Activated CD4-positive, CD25-positive, alpha-beta regulatory T cell (primary cell): ENCODE data around the gene RGP1.
A peak's percentile ranks its signal among the peaks of the same experiment; 100 is the strongest.

Experiments used
- DNase-seq, 4 experiments: peaks; one replicate each; lab custom pipeline; 2025; lab: John Stamatoyannopoulos, UW

The RGP1 gene, protein sequence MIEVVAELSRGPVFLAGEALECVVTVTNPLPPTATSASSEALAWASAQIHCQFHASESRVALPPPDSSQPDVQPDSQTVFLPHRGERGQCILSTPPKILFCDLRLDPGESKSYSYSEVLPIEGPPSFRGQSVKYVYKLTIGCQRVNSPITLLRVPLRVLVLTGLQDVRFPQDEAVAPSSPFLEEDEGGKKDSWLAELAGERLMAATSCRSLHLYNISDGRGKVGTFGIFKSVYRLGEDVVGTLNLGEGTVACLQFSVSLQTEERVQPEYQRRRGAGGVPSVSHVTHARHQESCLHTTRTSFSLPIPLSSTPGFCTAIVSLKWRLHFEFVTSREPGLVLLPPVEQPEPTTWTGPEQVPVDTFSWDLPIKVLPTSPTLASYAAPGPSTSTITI

DNA sequence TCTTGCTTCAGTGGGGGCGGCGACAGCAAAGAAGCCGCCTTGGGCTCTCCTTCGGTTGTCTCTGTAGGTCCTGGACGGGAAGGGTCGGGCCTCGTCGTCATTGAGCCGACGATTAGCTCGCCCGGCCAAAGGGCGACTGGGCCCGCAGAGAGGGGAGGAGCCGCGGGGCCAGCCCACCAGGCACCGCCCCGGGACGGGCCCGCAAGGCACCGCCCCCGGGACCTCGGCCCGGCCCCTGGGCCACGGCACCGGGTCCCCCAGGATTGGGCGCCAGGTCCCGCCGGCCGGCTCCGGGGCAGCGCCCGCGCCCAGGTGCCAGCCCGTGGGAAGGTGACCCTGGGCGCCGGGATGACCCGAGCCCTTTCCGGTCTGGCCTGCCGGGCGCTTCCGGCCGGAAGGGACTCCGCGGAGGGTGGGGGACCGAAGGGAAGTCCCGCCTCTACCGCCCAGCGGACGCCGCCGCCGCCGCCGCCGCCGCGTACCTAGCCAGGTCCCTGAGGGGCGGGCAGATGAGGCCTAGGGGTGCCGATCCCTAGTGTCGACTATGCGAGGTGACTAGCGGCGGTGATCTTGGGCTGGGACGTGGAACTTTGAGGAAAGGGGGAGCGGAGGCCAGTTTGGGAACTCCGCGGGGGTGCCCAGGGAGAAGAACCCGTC is at the start of gene RGP1, which contains the start of gene GBA2:
TSS of gene RGP1 (plus strand) at position 430 of the 657 bp plus-strand sequence. CDS start 469 bp downstream, outside the sequence.
TSS of gene GBA2 (minus strand) at position 371 of the 657 bp plus-strand sequence. CDS start 524 bp downstream, outside the sequence.
- DNase-seq = peak; percentile 38 to 56 (median 46)

- DNase-seq = no peak
These were observed 49.1 kb upstream of the RGP1 start for GRCh38 chr9:35700031-35700430.

GRCh38 chr9:35700942-35701341 is 48.1 kb upstream of the RGP1 start:
- DNase-seq = no peak

GRCh38 chr9:35702696-35703095 is 46.4 kb upstream of the RGP1 start:
- DNase-seq = no peak

DNA sequence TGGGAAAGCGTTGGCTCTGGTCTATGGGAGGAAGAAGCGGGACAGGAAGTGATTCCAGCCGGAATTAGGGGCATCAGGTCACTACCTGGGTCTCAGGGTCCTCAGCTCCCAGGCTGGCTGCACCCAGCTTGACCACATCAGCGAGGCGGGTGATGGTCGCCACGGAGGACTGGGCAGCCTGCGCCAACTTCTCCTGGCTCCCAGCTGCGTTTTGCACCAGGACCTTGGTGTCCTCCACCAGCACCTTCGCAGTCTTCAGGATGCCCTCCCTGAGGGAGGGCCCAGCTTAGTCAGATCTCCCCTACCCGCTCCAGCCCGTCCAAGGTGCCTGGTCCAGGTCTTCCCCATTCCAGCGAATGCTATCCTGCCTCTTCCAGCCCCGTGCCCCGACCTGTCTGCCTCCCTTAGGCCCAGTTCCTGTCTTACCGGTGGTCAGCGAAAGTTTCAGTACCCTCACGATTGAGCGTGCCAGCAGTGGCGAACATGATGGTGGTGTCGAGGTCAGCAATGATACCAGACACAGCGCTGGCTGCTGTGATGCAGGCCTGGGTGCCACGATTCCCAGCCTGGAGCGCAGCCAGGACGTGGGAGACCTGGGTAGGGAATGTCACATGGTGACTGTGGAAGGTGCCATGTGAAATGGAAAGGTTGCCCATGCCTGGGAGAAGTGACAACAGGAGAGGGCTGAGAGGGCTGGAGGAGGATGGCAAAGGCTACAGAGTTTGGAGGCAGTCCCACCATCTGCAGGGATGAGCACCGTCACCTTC is 45.0 kb upstream of the RGP1 start:
- no peak for DNase-seq

DNA sequence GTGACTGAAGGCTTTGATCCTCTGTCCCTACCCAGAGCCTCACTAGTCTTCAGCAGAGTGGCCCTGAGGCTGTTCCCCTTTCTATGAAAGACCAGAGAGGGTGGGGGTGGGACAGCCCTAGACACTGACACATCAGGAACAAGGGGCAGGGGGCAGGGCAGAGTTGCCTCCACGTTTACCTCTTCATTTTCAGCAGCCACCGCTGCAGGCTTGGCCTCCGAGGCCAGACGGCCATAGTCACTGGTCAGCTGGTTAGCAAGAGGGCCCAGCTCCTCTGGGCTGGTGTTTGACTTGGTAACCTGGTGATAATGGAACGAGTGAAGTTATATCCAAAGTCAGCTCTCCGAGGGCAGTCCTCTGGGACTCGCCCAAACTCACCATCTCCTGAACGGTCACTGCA is 43.7 kb upstream of the RGP1 start:
- no peak for DNase-seq

- no peak for DNase-seq
These were observed 43.2 kb upstream of the RGP1 start for GRCh38 chr9:35705836-35706430.

DNA sequence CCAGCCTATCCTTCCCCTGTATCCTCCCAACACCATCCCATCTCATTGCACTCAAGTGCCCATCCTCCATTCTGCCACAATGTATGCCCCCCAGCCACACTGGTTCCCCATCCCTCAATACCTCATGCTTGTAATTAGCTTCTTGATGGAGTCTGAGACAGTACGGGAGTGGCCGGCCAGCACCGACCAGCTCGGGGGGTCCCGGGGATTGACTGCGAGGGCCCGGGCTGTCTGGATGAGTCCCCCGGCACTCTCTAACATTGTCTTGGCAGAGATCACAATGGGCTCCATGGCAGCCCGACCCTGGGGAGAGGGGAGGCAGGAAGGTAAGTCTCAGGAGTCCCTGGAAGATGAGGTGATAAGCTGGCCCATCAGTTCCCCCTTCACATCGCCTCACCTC is 42.1 kb upstream of the RGP1 start:
- no peak for DNase-seq

GRCh38 chr9:35708146-35708545 is 40.9 kb upstream of the RGP1 start:
- DNase-seq = no peak

GRCh38 chr9:35710818-35711500 is 38.1 kb upstream of the RGP1 start:
- no peak for DNase-seq

- DNase-seq = no peak
These were observed 37.3 kb upstream of the RGP1 start for GRCh38 chr9:35711501-35712428.

GRCh38 chr9:35712762-35713400 is 36.2 kb upstream of the RGP1 start:
- no peak for DNase-seq

DNA sequence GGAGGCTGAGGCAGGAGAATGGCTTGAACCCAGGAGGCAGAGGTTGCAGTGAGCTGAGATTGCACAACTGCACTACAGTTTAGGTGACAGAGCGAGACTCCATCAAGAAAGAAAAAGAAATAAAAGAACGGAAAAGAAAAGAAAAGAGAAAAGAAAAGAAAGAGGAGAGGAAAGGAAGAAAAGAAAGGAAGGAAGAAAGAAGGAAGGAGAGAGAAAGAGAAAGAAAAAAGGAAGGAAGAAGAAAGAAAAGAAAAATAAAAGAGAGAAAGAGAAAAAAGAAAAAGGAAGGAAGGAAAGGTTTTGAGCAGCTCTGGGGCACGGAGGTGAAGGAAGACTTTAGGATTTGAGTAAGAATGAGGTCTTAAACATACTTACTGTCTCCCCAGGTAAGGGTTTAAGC is 35.5 kb upstream of the RGP1 start:
- DNase-seq = no peak

- no peak for DNase-seq
These were observed 35.0 kb upstream of the RGP1 start for GRCh38 chr9:35714123-35714522.

DNA sequence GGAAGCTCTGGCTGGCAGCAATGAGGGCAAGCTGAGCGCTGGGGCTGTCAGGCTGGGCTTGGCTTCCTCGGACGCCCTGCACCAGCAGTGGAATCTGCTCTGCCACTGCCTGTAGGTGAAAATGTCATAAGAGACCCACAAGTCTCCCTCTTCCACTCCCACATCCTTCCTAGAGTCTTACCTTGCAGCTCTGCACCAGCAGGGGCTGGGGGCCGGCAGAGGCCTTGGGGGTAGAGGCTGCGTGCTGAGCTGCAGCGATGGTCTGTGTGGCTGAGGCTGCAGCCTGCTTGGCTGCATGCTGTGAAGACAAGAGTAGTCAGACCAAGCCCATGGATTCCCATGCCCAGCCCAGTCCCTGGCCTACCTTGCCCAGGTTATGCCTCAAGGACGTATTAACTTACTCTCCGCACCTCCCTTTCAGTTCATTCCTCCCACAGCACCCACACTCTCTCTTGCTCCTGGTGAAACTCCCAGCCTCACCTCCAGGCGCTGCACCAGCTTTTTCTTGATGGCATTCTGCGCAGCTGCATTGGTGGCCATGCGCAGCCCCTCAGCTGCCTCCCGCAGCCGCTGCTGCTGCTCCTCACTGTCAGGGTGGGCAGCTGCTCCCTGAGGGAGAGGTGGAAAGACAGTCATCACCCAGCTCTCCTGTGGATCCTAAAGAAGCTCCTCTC is 34.4 kb upstream of the RGP1 start:
- no peak for DNase-seq

- DNase-seq = no peak
These were observed 32.9 kb upstream of the RGP1 start for GRCh38 chr9:35716230-35716629.

- no peak for DNase-seq
These were observed 31.8 kb upstream of the RGP1 start for GRCh38 chr9:35717132-35717870.

GRCh38 chr9:35718721-35719511 is 30.2 kb upstream of the RGP1 start:
- DNase-seq = no peak
